ENCODE data around the gene CCDC190. TPM values are rescaled to one million over a fixed set of nuclear protein-coding genes. Genes with fewer than 3 reads are reported as not detected.

The CCDC190 gene
- total RNA-seq, 2 experiments from 2014 or later = not detected

DNA sequence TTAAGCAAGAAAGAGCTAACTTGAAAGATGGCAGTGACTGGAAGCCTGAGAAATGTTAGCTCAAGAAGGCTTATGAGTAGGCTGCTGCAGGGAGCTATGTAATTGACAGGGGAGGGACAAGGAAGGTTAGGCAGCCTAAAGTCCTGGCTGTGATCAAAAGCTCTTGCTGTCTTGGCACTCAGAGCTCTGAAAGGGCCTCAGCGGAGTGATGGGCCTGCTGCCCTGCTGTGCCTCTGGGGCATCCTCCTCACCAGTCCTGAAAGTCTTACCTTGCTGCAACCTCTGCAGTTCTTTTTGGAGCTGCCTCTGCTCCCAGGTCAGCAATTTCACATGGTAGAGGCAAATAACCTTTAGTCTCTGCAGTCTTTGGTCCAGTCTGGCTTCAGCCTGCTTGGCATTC lies 1.8 kb downstream of the CCDC190 start:
- intact Hi-C loops (cut with micrococcal nuclease) = loop anchor here (10.0 kb wide), 1 partner anchor 456 kb away; no protein-coding TSS in a partner anchor
- no peaks in the 10 kb centered on the region for H3K9me3 Mint-ChIP-seq
- ChIA-PET POLR2A (interaction anchor here (1.2 kb wide), 1 partner anchor 463 kb away, joined by 3 read pairs; no protein-coding TSS in a partner anchor), CTCF (interaction anchor here (4.5 kb wide), 1 partner anchor 12 kb away, joined by 34 read pairs; no protein-coding TSS in a partner anchor)
- peaks cover 11% of the 10 kb centered on the region for H3K27me3 Mint-ChIP-seq
- no peaks in the 10 kb centered on the region for H3K4me1 Mint-ChIP-seq (ENCODE audit: low read depth)
- no peak for ATAC-seq
- H3K36me3 Mint-ChIP-seq (ENCODE audit: low read depth) = no peaks in the 10 kb centered on the region
- H3K4me3 Mint-ChIP-seq = no peak overlapping the region
- DNase-seq = no peak
- TF ChIP-seq, protein P1, sequence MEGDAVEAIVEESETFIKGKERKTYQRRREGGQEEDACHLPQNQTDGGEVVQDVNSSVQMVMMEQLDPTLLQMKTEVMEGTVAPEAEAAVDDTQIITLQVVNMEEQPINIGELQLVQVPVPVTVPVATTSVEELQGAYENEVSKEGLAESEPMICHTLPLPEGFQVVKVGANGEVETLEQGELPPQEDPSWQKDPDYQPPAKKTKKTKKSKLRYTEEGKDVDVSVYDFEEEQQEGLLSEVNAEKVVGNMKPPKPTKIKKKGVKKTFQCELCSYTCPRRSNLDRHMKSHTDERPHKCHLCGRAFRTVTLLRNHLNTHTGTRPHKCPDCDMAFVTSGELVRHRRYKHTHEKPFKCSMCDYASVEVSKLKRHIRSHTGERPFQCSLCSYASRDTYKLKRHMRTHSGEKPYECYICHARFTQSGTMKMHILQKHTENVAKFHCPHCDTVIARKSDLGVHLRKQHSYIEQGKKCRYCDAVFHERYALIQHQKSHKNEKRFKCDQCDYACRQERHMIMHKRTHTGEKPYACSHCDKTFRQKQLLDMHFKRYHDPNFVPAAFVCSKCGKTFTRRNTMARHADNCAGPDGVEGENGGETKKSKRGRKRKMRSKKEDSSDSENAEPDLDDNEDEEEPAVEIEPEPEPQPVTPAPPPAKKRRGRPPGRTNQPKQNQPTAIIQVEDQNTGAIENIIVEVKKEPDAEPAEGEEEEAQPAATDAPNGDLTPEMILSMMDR (IDR thresholded peaks at IDR 0.05) = no peak
- H3K27ac Mint-ChIP-seq = no peak overlapping the region

DNA sequence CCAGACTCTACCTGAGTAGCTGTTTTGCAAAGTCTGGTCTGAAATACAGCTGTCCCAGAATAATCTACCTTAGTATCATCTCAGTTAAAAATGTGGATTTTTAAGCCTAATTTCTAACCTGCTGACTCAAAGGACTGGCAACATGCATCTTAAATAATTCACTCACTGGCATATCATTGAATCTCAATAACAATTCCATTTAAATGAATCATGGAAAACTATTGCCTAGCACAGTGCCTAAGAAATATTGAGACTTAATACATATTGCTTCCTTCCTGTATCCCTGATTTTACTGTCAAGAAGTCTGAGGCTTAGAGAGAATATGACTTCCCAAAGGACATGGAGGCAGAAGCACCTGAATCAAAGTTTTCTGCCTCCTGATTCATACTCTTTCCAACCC lies 3.1 kb downstream of the CCDC190 start:
- ChIA-PET CTCF (interaction anchor here (4.5 kb wide), 1 partner anchor 10 kb away, joined by 34 read pairs; no protein-coding TSS in a partner anchor), POLR2A (no interaction called here)
- ATAC-seq = no peak
- no peaks in the 10 kb centered on the region for H3K9me3 Mint-ChIP-seq
- intact Hi-C loops (cut with micrococcal nuclease) = loop anchor here (10.0 kb wide), 1 partner anchor 457 kb away; no protein-coding TSS in a partner anchor
- H3K4me1 Mint-ChIP-seq (ENCODE audit: low read depth) = no peaks in the 10 kb centered on the region
- no peak overlapping the region for H3K4me3 Mint-ChIP-seq
- no peaks in the 10 kb centered on the region for H3K36me3 Mint-ChIP-seq (ENCODE audit: low read depth)
- DNase-seq = no peak
- TF ChIP-seq, protein P1 (IDR thresholded peaks at IDR 0.05) = no peak
- peaks cover 5% of the 10 kb centered on the region for H3K27me3 Mint-ChIP-seq
- no peak overlapping the region for H3K27ac Mint-ChIP-seq

DNA sequence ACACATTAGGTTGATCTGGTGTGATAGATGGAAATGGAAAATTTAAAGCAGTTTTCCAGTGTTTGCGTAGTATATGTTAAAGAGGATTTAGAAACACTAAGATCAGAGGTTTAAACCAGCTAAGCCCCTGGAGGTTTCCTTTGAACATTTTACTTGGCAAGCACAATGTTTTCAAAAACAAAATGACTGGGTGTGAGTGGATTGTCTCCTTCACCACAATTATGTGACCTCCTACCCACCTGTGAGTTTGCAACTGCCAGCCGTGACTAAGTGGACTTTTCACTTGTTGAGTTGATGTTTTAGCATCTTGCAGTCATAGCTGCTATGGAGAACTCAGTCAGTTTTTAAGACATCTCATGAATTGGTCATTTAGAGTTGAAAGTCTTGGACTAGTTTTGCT lies 4.7 kb downstream of the CCDC190 start:
- TF ChIP-seq, protein P1 (IDR thresholded peaks at IDR 0.05) = no peak
- H3K27ac Mint-ChIP-seq = no peak overlapping the region
- H3K9me3 Mint-ChIP-seq = no peaks in the 10 kb centered on the region
- DNase-seq = no peak
- POLR2A ChIA-PET = no interaction called here
- CTCF ChIA-PET = interaction anchor here (1.1 to 4.5 kb wide), 3 partner anchors 9 to 460 kb away, joined by 3 to 34 read pairs (median 6); no protein-coding TSS in a partner anchor
- no peak for ATAC-seq
- H3K27me3 Mint-ChIP-seq = peaks cover 4% of the 10 kb centered on the region
- no peaks in the 10 kb centered on the region for H3K4me1 Mint-ChIP-seq (ENCODE audit: low read depth)
- intact Hi-C loops (cut with micrococcal nuclease) = loop anchor here (10.0 kb wide), 1 partner anchor 459 kb away; no protein-coding TSS in a partner anchor
- H3K36me3 Mint-ChIP-seq (ENCODE audit: low read depth) = no peaks in the 10 kb centered on the region
- H3K4me3 Mint-ChIP-seq = no peak overlapping the region

DNA sequence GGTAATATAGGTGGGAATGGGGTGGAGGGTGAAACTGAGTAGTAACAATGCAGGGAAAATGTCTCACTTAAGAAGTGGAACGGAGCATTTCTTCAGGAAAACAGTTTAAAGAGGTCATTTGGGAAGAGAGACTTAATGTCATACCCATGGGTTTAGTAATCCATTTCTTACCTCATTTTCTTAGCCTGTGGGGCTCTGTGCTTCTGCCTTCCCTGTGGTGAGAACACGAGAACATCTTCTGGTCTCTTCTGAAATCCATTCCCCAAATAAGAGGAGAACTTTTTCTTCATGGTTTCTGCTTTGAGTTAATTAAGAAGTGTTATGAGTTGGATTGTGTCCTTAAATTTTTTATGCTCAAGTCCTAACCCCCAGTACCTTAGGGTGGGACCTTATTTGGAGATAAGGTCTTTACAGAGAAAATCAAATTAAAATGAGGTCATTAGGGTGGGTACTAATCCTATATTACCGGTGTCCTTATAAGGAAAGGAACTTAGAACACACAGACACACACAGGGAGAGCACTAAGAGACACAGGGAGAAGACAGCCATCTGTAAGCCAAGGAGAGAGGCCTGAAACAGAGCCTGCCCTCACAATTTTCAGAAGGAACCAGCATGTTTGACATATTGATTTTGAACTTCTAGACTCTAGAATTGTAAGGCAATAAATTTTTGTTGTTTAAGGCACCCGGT lies 5.4 kb downstream of the CCDC190 start:
- Mint-ChIP-seq H3K9me3 (no peaks in the 10 kb centered on the region), H3K27me3 (peaks cover 7% of the 10 kb centered on the region), H3K27ac (no peak overlapping the region), H3K4me1 (ENCODE audit: low read depth) (no peaks in the 10 kb centered on the region), H3K4me3 (no peak overlapping the region), H3K36me3 (ENCODE audit: low read depth) (no peaks in the 10 kb centered on the region)
- DNase-seq (no peak), ATAC-seq (no peak)
- TF ChIP-seq, protein P1 (IDR thresholded peaks at IDR 0.05) = no peak
- intact Hi-C loops (cut with micrococcal nuclease) = loop anchor here (10.0 kb wide), 1 partner anchor 459 kb away; no protein-coding TSS in a partner anchor
- ChIA-PET POLR2A (no interaction called here), CTCF (interaction anchor here (1.6 to 4.5 kb wide), 2 partner anchors 8 to 460 kb away, joined by 6 to 34 read pairs; no protein-coding TSS in a partner anchor)

Measured in activated CD8-positive, alpha-beta T cell treated with anti-CD3 and anti-CD28 coated beads for 36 hours (primary cell).